GM21423 (cell line): ENCODE measurements around the gene RSPRY1.
A peak's percentile ranks its signal among the peaks of the same experiment; 100 is the strongest.

ENCODE experiments used
- ATAC-seq: cut with Tn5 transposase; IDR thresholded peaks from one replicate; pipeline ENCODE4 v1.9.1; 2021; ENCODE audit warnings: mild to moderate bottlenecking, moderate library complexity; ENCODE audit not compliant: unreplicated experiment

RSPRY1 gene

GRCh38 chr16:57185945-57186871 is at the start of gene RSPRY1, which contains the start of gene PSME3IP1:
TSS of gene RSPRY1 (plus strand) at chr16:57186329. CDS start at chr16:57204659, 18,330 bp downstream.
TSS of gene PSME3IP1 (minus strand) at chr16:57186039. CDS start at chr16:57173854, 12,185 bp downstream.
- ATAC-seq = peak; percentile 92

GRCh38 chr16:57137043-57137442 is 49.1 kb upstream of the RSPRY1 start:
- ATAC-seq = no peak

- no peak for ATAC-seq
Observed at GRCh38 chr16:57137566-57138273, 48.4 kb upstream of the RSPRY1 start.

- no peak for ATAC-seq
Observed at GRCh38 chr16:57138281-57138935, 47.7 kb upstream of the RSPRY1 start.

GRCh38 chr16:57140931-57141668 is 45.0 kb upstream of the RSPRY1 start:
- ATAC-seq = no peak

- ATAC-seq = no peak
Observed at GRCh38 chr16:57141822-57142631, 44.1 kb upstream of the RSPRY1 start.

GRCh38 chr16:57143149-57143921 is 42.8 kb upstream of the RSPRY1 start:
- no peak for ATAC-seq

GRCh38 chr16:57144027-57144426 is 42.1 kb upstream of the RSPRY1 start:
- ATAC-seq = no peak

- no peak for ATAC-seq
Observed at GRCh38 chr16:57145046-57146021, 40.8 kb upstream of the RSPRY1 start.

- ATAC-seq = no peak
Observed at GRCh38 chr16:57146040-57146647, 40.0 kb upstream of the RSPRY1 start.

- ATAC-seq = no peak
Observed at GRCh38 chr16:57146735-57147134, 39.4 kb upstream of the RSPRY1 start.

- ATAC-seq = no peak
Observed at GRCh38 chr16:57147381-57148221, 38.5 kb upstream of the RSPRY1 start.

- no peak for ATAC-seq
Observed at GRCh38 chr16:57148481-57148880, 37.6 kb upstream of the RSPRY1 start.

- no peak for ATAC-seq
Observed at GRCh38 chr16:57149391-57149790, 36.7 kb upstream of the RSPRY1 start.

GRCh38 chr16:57150682-57151330 is 35.3 kb upstream of the RSPRY1 start:
- ATAC-seq = no peak

- no peak for ATAC-seq
Observed at GRCh38 chr16:57151369-57151768, 34.8 kb upstream of the RSPRY1 start.
